GM10248 (cell line): ENCODE results near the gene KCNT1.

Source experiments
- CTCF ChIA-PET: fragments of 300-600 bp; sonication (Branson Sonifier 250); formaldehyde crosslinking; extraction: SDS; loops from one replicate; lab custom pipeline; 2021; ENCODE audit warnings: antibody characterized with exemption; lab: Yijun Ruan, JAX
- POLR2A ChIA-PET: fragments of 350-650 bp; sonication (Branson Sonifier 250); formaldehyde crosslinking; extraction: SDS; loops from one replicate; lab custom pipeline; 2020; ENCODE audit warnings: antibody characterized with exemption; lab: Yijun Ruan, JAX
- DNase-seq: peaks from one replicate; pipeline ENCODE4 v3.0.0; 2012; ENCODE audit errors: extremely low spot score
- TF ChIP-seq, protein P1 (sequence below): IDR thresholded peaks from 2 replicates; pipeline ENCODE4 v1.5.1; 2012; ENCODE audit warnings: mild to moderate bottlenecking, low read depth; ENCODE audit errors: extremely low read depth, missing control alignments, control extremely low read depth

Gene KCNT1

DNA sequence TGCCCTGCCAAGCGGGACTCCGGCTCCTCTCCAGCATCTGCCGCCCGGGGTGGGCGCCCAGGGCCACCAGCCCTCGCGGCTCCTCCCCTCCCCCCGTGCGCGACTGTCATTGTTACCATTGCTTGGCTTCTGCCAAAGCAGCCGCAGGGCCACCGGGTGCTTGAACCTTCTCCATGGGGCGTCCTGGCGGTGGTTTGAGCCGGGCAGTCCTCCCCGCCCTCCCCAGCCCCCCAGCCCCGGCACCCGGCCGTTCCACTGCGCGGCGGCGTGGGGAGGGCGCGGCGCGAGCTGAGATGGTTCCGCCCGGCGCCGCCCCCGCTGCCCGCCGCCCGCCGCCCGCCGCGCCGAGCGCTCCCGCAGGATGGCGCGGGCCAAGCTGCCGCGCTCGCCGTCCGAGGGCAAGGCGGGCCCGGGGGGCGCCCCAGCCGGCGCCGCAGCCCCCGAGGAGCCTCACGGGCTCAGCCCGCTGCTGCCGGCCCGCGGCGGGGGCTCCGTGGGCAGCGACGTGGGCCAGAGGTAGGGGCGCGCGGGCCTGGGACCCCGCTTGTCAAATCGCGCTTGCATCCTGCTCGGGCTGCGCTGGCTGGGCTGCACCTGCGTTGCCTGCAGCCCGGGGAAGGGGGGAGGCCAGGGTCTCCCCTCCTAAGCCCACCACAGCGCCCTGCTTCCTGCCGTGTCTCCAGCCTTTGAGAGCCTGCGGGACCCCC lies 34.4 kb downstream of the KCNT1 start:
- POLR2A ChIA-PET, result no interaction called here
- no peak for DNase-seq
- CTCF ChIA-PET, result no interaction called here

DNA sequence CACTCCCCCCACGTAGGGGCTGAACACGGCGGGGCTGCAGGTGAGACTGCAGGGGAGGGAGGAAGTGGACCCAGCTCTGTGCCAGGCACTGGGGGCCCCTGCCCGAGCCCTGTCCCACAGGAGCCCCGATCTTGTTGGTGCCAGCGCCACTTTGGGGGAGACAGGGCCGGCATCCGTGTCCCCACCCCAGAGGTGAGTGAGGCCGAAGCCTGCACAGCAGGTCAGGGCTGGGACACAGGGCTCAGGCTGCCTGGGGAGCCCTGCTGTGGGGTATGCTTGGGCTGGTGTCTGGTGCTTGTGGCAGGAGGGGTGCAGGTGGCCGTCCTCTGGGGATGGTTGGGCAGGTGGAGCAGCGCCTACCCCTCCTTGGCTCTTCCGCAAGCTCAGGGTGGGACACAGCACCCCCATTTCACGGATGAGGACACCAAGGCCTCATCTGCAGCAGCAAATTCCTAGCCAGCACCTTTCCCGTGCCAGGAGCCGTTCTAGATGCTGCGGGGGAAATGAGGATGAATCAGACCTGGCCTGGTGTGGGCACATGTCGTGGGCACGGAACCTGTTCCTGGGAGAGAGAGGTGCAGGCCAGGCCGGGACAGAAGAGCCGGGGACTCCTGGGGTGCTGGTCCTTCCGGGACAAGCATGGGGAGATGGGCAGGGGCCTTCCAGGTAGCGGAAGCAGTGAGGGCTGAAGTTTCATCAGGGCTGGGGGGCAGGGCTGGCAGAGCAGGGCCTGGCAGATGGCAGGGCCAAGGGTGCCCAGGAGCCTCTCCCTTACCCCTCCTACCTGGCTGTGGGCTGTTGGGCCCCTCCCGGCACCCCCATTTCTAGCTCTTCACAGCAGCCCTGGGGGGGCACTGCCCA lies 35.2 kb downstream of the KCNT1 start:
- TF ChIP-seq, protein P1, sequence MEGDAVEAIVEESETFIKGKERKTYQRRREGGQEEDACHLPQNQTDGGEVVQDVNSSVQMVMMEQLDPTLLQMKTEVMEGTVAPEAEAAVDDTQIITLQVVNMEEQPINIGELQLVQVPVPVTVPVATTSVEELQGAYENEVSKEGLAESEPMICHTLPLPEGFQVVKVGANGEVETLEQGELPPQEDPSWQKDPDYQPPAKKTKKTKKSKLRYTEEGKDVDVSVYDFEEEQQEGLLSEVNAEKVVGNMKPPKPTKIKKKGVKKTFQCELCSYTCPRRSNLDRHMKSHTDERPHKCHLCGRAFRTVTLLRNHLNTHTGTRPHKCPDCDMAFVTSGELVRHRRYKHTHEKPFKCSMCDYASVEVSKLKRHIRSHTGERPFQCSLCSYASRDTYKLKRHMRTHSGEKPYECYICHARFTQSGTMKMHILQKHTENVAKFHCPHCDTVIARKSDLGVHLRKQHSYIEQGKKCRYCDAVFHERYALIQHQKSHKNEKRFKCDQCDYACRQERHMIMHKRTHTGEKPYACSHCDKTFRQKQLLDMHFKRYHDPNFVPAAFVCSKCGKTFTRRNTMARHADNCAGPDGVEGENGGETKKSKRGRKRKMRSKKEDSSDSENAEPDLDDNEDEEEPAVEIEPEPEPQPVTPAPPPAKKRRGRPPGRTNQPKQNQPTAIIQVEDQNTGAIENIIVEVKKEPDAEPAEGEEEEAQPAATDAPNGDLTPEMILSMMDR, result no peak
- CTCF ChIA-PET, result no interaction called here
- POLR2A ChIA-PET, result no interaction called here
- no peak for DNase-seq

More for the DNA sequence above, 34.4 kb downstream of the KCNT1 start:
- TF ChIP-seq, protein P1, result no peak

DNA sequence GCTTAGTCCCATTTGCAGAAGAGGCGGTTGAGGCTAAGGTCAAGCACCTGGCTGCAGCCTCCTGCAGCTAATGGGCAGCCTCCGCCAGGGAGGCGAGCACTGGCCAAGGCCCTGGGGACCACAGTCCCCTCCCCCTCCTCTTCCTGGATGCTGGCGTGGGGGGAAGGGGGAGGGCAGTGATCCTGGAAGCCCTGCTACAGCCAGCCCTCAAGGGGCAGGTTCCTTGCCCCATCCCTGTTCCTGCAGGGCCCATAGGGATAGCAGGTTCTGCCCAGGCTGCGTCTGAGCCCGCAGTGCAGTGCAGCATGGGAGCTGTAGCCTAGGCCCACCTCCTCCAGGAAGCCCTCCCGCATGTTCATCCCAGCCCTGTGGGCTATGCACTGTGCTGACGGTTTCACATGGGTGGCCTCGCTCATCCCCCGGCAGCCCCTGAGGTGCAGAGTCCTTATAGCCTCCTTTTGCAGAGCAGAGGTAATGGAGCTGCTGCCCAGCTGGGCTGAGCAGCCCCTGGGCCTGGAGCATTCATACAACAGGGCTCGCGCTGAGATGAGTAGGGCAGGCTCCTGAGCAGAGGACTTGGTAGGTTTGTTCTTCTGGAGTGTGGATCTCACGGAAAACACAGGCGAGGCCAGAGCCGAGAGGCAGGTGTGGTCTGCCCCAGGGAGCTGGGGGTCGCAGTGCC lies 36.0 kb downstream of the KCNT1 start:
- ChIA-PET CTCF (no interaction called here), POLR2A (no interaction called here)
- TF ChIP-seq, protein P1, result no peak
- no peak for DNase-seq

DNA sequence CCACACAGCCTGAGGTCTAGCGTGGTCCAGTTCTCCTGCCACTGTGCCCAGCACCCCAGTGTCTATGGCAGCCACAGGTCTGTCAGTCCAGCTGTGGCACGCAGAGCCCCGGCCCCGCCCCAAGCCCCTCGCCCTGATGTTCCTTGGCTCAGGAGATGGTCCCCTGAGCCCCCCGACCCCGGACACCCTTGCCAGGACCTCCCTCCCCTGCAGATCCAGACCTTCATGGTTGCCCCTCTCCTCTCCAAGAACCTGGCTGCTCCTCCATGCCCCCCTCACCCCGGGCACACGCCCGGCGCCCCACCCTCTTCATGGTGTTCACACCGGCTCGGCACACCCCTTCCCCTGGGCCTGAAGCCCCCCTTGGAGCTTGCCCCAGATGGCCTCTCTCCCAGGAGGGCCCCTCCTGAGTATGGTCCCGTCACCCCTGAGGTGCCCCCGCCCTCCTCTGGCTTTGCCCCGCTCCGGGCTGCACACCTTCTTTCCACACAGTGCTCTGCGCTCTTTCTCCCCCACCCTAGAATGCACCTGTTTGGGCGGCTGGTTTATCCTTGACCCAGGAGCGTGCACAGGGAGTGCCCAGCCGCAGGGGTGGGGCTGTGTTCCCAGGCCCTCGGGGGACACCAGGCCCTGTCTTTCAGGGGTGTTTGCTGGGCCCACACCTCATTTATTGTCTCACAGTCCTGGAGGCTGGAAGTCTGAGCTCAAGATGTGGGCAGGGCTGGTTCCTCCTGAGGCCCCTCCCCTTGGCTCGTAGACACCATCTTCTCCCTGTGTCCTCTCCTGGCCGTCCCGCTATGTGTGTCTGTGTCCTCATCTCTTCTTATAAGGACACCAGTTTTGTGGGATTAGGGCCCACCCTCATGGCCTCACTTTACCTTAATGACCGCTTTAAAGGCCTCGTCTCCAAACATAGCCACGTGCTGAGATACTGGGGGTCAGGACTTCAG lies 37.6 kb downstream of the KCNT1 start:
- ChIA-PET CTCF (no interaction called here), POLR2A (interaction anchor here (0.7 kb wide), 1 partner anchor 231 kb away, joined by 4 read pairs; no protein-coding TSS in a partner anchor)
- no peak for DNase-seq
- TF ChIP-seq, protein P1, result no peak

DNA sequence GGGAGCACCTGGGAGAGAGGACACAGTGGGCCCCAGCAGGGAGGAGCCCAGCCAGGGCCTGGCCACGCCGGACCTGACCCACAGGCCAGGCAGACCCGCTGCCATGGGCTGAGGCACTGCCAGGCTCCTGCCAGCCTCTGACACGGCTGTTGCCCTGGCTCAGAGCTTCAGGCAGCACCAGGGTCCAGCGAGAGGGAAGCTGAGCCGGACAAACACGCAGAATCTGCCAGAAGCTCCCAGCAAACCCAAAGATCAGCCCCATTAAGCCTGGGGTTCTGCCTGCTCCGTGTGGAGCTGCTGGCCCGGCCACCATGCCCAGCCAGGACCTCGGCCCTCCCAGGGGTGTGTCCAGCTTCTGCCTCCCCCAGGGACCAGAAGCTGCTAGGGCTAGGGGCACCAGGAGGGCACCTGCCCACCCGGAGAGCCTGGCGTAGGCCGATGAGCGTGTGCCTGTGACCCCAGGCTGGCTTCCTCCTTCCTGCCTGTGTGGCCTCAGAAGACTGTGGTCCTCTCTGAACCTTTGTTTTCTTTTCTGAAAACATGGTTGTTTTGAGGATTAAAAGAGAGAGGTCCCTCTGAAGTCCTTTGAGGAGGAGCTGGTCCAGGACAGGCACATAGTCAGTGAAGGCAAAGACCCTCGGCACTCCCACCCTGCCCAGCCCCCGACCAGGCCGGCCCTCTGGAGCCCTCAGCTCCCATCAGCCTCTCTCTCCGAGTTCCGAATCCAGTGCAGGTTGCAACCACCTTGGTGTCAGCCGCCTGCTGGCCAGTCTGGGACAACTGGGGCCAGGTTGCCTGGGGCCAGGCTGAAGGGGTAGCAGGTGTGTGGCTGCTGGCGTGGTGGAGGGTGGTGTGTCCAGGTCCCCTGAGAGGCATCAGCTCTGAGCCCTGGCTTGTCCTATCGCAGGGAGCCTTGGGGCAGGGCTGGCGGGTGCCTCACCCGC lies 39.6 kb downstream of the KCNT1 start:
- no peak for DNase-seq
- POLR2A ChIA-PET, result no interaction called here
- CTCF ChIA-PET, result no interaction called here
- TF ChIP-seq, protein P1, result no peak
